Left ventricle myocardium inferior (tissue), 1 donor: Measurements from ENCODE around the gene NRXN3. TPM values are rescaled to one million over a fixed set of nuclear protein-coding genes. Genes with fewer than 3 reads are reported as not detected.

Experiments
- DNase-seq: peaks from one replicate; pipeline ENCODE4 v3.0.0-alpha.2; 2020
- H3K27ac ChIP-seq: fragments of 200-600 bp; replicated peaks from 2 replicates; pipeline ENCODE4 v1.8.0; 2021
- H3K27me3 ChIP-seq: fragments of 200-600 bp; 2 replicates; pipeline ENCODE4 v1.8.0; 2021; ENCODE audit warnings: low read depth
- H3K36me3 ChIP-seq: fragments of 200-600 bp; 2 replicates; pipeline ENCODE4 v1.8.0; 2021
- H3K4me1 ChIP-seq: fragments of 200-600 bp; 2 replicates; pipeline ENCODE4 v1.8.0; 2021
- H3K4me3 ChIP-seq: fragments of 200-600 bp; 2 replicates; pipeline ENCODE4 v1.8.0; 2021; ENCODE audit warnings: mild to moderate bottlenecking, moderate library complexity
- H3K9me3 ChIP-seq: fragments of 200-600 bp; replicated peaks from 2 replicates; pipeline ENCODE4 v1.8.0; 2021
- intact Hi-C: fragments of 100-400 bp; cut with micrococcal nuclease; formaldehyde crosslinking; loops from one replicate; pipeline ENCODE4 v1.11.0; 2022
- total RNA-seq: library from RNA; stranded (reverse); fragmentation: NEBNext Ultra II Directional; extraction: Animal tissue kit (Norgen Biotek cat#: 25700); gene quantifications from one replicate; pipeline ENCODE4 v1.2.1, GENCODE V29; 2021
- TF ChIP-seq, protein P1 (sequence below): fragments of 200-600 bp; IDR thresholded peaks from 2 replicates; pipeline ENCODE4 v1.8.0; 2021; ENCODE audit warnings: antibody characterized with exemption, mild to moderate bottlenecking, borderline replicate concordance
- donor health status: DM: no; HTN: yes; CAD: no; lungs with severe emphysema.

NRXN3 gene
- total RNA-seq, 1 donor from 2014 or later = 1.2 TPM

DNA sequence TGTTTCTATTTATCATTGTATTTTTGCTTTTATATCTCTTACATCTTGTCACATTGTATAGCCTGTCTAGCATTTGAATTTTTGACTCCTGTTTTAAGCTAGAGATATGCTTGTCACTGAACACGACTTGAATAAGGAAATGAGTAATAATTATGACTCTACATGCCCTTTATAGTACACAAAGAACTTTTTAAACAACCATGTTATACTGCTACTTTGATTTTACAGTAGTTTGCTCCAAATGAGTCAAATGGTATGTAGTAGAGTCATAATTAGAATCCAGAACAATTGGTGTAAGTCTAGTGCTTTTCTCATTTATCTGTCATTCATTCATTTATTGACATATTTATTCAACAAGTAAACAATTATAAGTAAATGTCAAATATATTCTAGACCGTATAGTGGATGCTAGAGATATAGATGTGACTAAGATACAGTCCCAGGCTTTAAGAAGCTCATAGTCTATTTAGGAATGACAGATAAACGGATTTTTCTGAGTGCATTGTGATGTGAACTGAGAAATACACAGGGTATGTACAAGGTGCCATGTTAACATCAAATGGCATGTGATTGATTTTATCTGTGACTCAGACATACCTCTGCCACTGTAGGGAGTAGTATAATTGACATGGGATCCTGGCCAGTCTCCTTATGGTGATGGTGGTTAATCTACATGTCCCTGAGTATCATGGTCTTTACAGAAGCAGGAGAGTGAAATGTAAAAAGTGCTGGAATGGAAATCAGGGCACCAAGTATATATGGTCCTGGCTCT is 1241.4 kb downstream of the NRXN3 start:
- Histone ChIP-seq H3K9me3 (peaks cover 6% of the 10 kb centered on the region), H3K4me1 (no peaks in the 10 kb centered on the region), H3K27ac (no peak overlapping the region), H3K27me3 (no peaks in the 10 kb centered on the region), H3K36me3 (no peaks in the 10 kb centered on the region), H3K4me3 (no peak overlapping the region)
- TF ChIP-seq, protein P1, sequence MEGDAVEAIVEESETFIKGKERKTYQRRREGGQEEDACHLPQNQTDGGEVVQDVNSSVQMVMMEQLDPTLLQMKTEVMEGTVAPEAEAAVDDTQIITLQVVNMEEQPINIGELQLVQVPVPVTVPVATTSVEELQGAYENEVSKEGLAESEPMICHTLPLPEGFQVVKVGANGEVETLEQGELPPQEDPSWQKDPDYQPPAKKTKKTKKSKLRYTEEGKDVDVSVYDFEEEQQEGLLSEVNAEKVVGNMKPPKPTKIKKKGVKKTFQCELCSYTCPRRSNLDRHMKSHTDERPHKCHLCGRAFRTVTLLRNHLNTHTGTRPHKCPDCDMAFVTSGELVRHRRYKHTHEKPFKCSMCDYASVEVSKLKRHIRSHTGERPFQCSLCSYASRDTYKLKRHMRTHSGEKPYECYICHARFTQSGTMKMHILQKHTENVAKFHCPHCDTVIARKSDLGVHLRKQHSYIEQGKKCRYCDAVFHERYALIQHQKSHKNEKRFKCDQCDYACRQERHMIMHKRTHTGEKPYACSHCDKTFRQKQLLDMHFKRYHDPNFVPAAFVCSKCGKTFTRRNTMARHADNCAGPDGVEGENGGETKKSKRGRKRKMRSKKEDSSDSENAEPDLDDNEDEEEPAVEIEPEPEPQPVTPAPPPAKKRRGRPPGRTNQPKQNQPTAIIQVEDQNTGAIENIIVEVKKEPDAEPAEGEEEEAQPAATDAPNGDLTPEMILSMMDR = no peak
- intact Hi-C loops = no loop called here
- no peak for DNase-seq

DNA sequence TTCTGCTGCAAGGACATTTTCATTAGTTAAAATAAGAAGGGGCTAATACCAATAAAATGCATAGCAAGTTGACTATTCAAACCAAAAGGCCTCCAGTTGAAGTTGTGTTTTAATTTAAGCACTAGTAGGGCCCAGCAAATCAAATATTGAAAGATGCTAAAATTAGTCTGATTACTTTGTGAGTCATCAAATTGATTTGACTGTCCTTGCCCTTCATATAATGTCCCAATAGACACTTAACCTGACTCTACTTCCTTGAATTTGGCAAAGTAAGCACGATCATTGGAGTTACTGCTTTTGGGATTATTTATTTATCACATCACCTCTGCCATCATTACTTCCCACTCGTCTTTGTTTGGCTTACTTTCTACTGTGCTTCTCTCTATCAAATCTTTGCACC is 1242.6 kb downstream of the NRXN3 start:
- TF ChIP-seq, protein P1 = no peak
- peaks cover 7% of the 10 kb centered on the region for H3K9me3 ChIP-seq
- H3K4me1 ChIP-seq = no peaks in the 10 kb centered on the region
- H3K4me3 ChIP-seq = no peak overlapping the region
- no peaks in the 10 kb centered on the region for H3K27me3 ChIP-seq
- H3K36me3 ChIP-seq = no peaks in the 10 kb centered on the region
- H3K27ac ChIP-seq = no peak overlapping the region
- DNase-seq = no peak
- intact Hi-C loops = no loop called here

DNA sequence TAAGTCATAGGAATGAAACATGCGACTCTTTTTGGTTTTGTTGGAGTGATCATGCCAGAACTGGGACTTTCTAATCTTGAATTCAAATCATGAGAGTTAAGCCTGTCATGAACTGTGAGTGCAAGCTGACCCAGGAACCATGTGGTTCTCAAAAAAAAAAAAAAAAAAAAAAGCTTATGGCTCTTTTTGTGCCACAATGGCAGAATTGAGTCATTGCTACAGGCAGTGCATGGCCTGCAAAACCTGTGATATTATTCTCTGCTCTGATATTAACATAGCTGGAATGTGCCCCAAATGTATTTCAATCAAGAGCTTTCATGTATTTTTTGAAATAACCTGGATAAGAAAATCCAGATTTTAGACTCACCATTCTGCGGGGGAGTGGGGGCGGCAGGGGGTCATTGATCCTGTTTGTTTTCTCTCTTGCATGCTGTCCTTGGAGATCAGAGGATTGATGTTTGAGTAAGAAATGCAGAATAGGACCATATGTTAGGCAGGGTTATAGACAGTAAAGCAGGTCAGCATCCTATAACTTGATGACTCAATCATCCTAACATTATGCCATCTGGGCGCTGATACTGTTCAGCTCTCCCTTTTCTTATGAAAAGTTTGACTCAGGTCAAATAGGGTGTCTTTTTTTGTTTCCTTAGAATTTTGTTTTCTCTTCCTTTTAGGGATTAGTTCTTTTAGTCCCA is 1243.7 kb downstream of the NRXN3 start:
- Histone ChIP-seq H3K4me1 (no peaks in the 10 kb centered on the region), H3K4me3 (no peak overlapping the region), H3K9me3 (peaks cover 7% of the 10 kb centered on the region), H3K27me3 (no peaks in the 10 kb centered on the region), H3K27ac (no peak overlapping the region), H3K36me3 (no peaks in the 10 kb centered on the region)
- intact Hi-C loops = no loop called here
- no peak for DNase-seq
- TF ChIP-seq, protein P1 = no peak

DNA sequence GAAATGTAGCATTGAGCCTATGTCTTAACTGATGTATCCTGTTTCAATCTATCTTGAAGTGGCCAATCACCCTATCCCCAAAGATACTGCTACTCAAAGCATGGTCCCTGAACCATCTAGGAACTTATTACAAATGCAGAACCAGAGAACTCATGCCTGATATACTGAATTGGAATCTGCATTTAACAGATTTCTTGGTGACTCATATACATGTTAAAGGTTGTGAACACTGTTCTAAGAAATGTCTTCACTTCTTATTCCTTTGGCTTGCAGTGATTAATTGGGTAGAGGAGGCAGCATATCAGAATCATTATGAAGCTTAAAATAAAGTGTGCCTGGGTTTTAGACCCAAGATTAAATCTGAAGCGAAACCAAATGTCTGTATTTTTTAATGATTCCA is 1245.6 kb downstream of the NRXN3 start:
- H3K9me3 ChIP-seq = peaks cover 7% of the 10 kb centered on the region
- H3K4me1 ChIP-seq = no peaks in the 10 kb centered on the region
- no peak overlapping the region for H3K4me3 ChIP-seq
- H3K36me3 ChIP-seq = no peaks in the 10 kb centered on the region
- intact Hi-C loops = no loop called here
- H3K27me3 ChIP-seq = no peaks in the 10 kb centered on the region
- TF ChIP-seq, protein P1 = no peak
- no peak overlapping the region for H3K27ac ChIP-seq
- DNase-seq = no peak

DNA sequence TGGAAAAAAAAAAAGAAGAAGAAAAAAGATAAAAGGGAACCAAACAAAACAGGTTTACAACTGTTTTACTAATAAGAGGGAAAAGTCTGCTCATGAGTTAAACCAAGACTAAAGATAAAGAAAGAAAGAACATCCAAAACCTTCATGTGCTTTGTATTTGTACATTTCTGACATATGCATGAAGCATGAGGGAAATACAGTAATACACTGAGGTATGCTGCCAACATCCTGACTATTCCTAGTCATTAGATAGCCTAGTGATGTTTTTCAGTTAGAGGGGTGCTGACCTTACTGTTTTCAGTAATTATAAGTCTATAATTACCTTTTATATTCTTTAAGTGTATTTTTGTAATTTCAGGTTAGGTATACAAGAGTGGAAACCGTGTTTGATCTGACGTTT is 1247.8 kb downstream of the NRXN3 start:
- Histone ChIP-seq H3K4me3 (no peak overlapping the region), H3K27ac (no peak overlapping the region), H3K4me1 (no peaks in the 10 kb centered on the region), H3K9me3 (peaks cover 7% of the 10 kb centered on the region), H3K27me3 (no peaks in the 10 kb centered on the region), H3K36me3 (no peaks in the 10 kb centered on the region)
- intact Hi-C loops = no loop called here
- no peak for DNase-seq
- TF ChIP-seq, protein P1 = no peak
